Measurements from ENCODE around the gene FTSJ3.
A peak's percentile ranks its signal among the peaks of the same experiment; 100 is the strongest.

FTSJ3 gene

GRCh38 chr17:63843387-63843888 is 16.0 kb upstream of the FTSJ3 start:
- peak; percentile 65 for DNase-seq

DNA sequence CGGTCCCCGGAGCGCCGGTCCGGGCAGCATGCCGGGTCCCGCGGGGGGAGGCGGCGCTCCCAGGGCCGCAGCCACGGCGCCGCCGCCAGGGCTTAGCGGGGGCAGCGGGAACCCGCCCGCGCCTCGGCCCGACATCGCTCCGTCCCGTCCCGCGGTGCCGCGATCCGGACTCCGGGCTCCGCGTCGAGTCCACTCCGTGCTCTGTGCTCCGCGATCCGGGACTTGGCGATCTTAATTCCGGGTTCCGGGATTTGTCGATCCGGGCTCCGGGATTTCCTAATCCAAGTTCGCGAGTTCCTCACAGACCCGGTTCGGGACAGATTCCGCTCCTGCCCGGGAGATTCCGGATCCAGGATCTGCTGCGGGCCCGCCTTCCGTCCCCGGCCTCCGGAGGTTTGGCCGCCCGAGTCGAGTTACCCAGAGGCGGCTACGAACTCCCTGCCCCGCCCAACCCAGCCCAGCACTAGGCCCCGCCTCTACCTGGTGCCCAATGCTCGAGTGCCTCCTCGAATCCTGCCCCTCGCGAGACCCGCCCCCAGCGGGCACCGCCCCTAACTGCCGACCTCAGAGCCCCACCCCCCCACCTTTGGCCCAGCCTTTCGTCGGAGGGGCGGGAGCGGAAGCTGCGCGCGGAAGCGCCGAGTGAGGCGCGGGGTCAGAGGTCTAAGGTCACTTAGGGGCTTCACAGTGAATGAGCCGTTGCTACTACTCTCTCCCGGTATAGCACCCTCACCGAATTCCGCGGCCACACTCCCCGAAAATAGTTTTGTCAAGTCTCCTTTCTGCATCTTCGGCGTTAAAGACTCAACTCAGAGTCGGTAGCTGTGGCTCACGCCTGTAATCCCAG is 15.3 kb upstream of the FTSJ3 start, which contains the start of gene SMARCD2:
TSS of gene SMARCD2 (minus strand) at position 146 of the 847 bp plus-strand sequence. CDS start at position 135, 11 bp downstream.
- peak; percentile 99 for DNase-seq

DNA sequence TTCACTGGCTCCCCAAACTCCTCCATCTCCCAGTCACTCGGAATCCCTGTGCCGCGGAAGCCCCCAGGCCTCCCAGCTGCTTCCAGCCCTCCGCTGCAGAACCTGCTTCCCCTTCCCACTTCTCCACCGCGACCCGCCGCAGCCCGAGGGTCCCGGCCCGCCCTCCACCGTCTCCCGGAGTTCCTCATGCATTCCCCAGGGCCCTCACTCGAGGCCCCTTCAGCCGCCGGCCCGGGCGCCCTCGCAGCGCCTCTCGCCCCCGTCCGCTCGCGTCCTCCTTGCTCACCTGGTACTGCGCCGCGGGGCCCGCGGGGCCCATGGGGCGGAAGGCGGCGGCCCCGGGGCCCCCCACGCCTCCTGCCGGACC is 14.7 kb upstream of the FTSJ3 start:
- peak; percentile 59 for DNase-seq

DNA sequence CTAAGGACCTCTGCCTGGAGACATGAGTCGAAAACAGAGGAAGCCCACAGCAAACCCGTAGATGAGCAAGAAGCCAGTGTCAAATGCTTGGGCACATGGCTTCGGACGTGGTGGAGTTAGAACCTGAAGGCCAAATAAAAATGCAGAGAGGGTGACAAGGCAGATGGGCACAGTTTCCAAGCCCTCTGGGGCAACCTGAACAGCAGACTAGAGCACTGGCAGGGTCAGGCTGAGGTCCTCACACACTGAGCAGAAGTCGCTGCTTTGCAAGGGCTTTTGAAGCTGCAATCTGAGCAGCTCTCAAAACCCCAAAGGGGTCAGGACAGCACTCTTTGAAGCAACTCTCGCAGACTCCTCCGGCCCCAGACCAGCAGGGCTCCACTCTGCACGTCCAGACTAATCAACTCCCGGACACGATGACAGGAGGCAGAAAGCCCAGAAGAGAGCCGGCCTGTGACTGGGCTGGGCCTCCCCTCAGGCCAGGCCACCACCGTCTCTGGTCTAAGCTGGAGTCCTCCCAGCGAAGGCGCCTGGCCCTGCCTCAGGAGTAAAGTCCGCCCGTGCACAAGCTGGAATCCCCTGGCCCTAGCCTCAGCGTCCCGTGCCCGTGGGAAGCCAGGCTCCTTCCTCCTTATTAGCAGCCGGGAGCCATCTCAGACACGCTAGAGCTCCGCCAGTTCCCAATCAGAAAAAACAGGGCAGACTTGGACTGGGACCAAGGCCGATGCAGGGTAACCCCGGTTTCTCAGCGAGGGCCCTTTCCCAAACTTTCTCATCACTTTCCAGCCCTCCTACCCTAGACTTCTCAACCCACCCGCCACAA is 14.1 kb upstream of the FTSJ3 start:
- peak; percentile 62 for DNase-seq

- peak; percentile 62 for DNase-seq
Observed at GRCh38 chr17:63840591-63841349, 13.3 kb upstream of the FTSJ3 start.

- DNase-seq: peak; percentile 89
Observed at GRCh38 chr17:63838631-63839171, 11.2 kb upstream of the FTSJ3 start.

GRCh38 chr17:63837962-63838600 is 10.6 kb upstream of the FTSJ3 start:
- no peak for DNase-seq

GRCh38 chr17:63837480-63837879 is 10.0 kb upstream of the FTSJ3 start:
- DNase-seq: no peak

GRCh38 chr17:63836811-63837210 is 9.3 kb upstream of the FTSJ3 start:
- DNase-seq: no peak

DNA sequence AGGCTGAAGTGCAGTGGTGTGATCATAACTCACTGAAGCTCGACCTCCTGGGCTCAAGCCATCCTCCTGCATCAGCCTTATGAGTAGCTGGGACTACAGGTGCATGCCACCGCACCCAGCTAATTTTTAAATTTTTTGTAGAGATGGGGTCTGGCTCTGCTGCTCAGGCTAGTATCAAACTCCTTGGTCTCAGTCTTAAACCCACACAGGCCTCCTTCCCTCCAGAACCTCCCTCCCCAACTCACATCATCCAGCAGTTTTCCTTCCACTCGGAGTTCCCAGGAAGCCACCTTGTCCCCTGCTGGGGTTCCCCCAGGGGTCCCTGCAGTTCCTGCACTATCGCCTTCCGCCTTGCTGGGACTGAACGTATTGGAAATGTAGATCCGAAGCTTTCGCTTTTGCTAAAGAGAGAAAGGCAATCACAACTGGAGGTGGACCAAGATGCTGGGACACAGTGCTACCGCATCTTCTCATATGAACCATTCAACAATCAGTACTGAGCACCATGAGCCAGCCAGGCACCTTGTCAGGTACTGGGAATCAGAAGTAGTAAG is 7.8 kb upstream of the FTSJ3 start:
- no peak for DNase-seq

DNA sequence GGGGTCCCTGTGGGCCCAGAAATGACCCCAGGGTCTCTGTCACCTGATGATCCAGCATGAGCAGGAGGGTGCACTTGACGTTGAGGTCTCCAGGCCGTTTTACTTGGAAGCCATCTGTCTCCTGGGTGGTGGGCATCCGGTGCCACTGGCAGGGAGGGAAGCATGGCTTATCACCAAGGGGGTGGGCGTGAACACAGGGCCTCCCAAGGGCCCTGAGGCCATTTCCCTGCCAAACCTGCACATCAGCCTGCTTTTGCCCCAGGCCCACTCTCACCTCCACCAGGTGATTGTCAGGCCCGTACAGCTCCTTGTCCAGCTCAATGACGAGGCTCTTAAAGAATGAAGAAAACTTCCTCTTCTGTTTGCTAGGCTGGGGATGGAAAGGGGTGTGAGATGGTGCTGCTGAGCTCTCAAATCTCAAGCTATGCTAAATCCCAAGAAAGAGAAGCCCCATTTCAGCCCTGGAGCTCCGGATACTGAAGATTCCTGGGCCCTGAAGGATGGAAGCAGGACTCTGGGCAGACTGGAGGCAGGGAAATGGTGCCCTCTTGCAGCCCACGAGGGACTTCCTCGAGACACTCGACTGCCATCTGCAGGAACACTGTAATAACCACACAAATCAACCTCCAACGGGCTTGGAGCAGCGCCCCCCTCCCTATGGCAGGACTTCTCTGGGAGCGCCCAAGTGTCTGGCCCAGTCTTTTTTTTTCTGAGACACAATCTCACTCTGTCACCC is 7.1 kb upstream of the FTSJ3 start:
- no peak for DNase-seq

DNA sequence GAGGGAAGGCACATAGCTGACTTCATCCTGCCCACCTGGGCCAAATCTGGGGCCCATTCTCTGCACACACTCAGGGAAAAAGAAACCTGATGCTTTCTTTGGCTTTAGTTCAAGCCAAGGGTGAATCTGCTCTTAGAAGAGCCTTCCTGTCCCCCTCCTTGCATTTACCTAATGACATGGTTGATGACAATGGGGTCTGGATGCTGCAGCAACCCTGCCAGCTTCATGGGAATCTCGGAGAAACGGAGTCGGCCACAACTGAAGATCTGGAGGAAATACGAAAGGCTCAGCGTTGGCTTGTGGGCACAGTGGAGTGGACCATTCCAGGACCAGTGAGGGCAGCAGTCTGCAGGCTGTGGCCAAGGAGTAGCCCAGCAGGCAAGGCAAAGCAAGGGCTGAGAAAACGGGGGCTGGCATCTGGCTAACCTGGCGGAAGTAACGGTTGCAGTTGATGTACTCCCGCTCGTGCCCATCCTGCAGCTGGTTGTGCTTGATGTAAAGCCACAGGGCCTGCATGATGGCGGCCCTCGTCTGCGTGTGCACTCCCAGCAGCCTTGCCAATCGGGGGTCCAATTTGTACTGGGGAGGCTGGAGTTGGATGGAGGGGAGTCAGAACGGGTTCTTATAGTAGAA is 6.4 kb upstream of the FTSJ3 start:
- no peak for DNase-seq

DNA sequence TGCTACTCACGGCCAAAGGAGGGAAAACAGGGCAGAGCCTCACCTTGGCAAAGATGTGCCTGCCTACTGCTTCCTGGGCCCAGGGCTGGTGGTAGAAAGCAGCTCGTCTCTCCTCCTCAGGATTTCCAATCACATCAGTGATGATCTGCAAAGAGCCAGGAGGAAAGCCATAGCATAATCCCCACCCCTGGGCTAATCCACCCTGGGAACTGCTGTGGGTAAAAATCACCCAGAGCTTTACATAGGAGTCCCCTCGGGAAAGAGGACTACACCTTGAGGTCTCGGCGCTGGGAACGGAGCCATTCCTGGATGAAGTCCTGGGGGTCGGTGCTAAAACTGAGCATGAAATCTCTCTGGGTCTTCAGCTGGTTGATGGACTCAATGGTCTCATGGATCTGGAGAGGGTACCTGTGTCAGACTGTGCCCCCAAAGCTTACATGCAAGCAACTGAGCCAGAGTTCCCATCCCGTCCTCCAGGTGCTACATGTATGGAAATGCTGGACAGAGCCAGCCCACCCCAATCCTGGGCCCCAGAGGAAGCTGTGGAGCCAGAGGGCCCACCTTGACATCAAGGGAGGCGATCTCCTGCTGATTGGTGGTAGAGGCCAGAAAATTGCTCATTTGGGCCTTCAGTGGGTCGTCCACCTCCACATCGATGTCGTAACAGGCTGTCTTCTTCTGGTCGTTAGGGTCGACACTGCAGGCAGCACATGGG is 5.7 kb upstream of the FTSJ3 start:
- no peak for DNase-seq

GRCh38 chr17:63832455-63832854 is 5.0 kb upstream of the FTSJ3 start:
- DNase-seq: no peak

DNA sequence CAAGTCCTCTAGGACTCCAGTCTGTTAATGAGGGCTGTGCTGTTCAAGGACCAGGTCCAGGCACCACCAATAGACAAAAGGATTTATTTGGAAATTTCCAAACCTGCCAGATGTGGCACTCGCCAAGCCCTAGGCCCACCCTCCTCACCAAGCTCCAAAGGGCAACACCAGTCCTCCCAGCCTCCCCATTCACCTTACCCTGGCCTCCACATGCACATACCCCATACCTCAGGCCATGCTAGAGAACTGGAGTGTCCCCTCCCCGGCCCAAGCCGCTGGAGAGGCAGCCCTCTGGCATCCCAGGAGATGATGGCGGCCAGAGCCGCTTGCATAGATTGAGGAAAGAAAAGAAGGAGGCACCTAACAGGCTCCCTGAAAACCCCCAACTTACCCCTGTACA is 4.6 kb upstream of the FTSJ3 start:
- no peak for DNase-seq

DNA sequence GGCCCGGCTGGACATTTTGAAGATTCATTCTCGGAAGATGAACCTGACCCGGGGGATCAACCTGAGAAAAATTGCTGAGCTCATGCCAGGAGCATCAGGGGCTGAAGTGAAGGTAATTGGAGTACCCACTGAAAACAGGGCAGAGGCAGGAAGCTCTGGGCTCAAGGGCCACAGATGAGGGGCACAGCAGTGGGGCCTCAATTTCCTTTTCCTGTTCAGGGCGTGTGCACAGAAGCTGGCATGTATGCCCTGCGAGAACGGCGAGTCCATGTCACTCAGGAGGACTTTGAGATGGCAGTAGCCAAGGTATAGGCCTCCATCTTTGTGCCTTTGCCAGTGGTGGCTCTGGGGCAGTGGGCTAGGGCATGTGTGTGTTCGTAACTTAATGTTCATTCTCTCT is 4.0 kb upstream of the FTSJ3 start:
- no peak for DNase-seq

DNA sequence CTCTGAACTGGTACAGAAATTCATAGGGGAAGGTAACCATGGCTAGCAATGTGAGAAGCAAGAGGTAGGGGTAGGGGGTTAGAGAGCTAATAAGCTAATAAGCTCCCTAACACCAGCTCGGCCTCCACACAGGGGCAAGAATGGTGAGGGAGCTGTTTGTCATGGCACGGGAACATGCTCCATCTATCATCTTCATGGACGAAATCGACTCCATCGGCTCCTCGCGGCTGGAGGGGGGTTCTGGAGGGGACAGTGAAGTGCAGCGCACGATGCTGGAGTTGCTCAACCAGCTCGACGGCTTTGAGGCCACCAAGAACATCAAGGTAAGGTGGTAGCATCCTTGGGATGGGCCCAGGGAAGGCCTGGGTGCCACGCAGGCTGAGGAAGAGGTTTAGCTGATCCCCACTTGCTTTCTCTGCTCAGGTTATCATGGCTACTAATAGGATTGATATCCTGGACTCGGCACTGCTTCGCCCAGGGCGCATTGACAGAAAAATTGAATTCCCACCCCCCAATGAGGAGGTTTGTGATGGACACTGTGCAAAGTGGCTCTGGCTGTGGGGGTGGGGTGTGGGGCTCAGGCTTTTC is 3.5 kb upstream of the FTSJ3 start:
- no peak for DNase-seq

GRCh38 chr17:63830278-63830677 is 2.8 kb upstream of the FTSJ3 start:
- DNase-seq: no peak

- no peak for DNase-seq
Observed at GRCh38 chr17:63828936-63829335, 1.5 kb upstream of the FTSJ3 start.

DNA sequence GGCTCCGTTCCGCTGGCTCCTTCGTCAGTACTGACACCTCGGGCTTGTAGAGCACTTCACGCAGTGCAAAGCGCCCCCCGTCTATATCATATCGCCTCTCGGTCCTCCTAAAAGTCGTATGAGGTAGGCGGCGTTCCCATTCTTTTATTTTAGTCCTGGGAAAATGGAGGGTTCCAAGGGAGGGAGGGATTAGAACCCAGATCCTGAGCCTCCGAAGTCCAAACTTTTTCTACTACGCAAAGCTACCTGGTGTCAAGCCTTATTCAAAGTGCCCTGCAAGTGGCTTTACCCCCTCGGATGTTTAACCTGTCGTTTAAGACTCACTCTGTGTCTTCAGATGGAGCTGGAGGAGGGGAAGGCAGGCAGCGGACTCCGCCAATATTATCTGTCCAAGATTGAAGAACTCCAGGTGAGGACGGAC is 348 bp upstream of the FTSJ3 start:
- no peak for DNase-seq

Data from right hindlimb (tissue), 1 donor.